ENCODE data around the gene DDAH1. TPM values are rescaled to one million over a fixed set of nuclear protein-coding genes. Genes with fewer than 3 reads are reported as not detected.

DDAH1 gene
- total RNA-seq, 1 experiment from 2014 or later: 87.9 TPM

DNA sequence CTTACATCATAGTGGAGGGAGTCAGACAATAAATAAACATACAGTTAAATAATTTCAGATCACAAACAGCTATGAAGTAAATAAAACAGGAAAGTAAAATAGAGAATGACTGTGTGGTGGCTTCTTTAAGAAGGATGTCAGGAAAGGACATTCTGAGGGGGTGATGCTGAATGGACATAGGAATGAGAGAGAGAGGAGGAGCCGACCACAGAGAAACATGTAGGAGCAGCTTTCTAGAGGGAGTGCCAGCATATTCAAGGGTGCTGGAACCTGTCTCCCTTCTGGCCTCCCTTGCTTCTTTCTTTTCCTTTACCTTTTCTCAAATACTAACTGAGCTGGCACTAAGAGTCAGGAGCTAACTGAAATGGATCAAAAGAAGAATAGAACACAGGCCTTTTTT is 168.0 kb downstream of the DDAH1 start:
- peaks cover 4% of the 10 kb centered on the region for H3K36me3 Mint-ChIP-seq (ENCODE audit: insufficient read depth, unreplicated experiment)
- no peak overlapping the region for H3K4me3 Mint-ChIP-seq (ENCODE audit: unreplicated experiment)
- no peak for DNase-seq
- peaks cover 13% of the 10 kb centered on the region for H3K4me1 ChIP-seq
- no peak overlapping the region for H3K4me3 ChIP-seq (ENCODE audit: low read depth, low read length)
- no peaks in the 10 kb centered on the region for H3K27me3 ChIP-seq (replicated peaks; ENCODE audit: control insufficient read depth, insufficient read depth, low read length)
- TF ChIP-seq, protein P1, sequence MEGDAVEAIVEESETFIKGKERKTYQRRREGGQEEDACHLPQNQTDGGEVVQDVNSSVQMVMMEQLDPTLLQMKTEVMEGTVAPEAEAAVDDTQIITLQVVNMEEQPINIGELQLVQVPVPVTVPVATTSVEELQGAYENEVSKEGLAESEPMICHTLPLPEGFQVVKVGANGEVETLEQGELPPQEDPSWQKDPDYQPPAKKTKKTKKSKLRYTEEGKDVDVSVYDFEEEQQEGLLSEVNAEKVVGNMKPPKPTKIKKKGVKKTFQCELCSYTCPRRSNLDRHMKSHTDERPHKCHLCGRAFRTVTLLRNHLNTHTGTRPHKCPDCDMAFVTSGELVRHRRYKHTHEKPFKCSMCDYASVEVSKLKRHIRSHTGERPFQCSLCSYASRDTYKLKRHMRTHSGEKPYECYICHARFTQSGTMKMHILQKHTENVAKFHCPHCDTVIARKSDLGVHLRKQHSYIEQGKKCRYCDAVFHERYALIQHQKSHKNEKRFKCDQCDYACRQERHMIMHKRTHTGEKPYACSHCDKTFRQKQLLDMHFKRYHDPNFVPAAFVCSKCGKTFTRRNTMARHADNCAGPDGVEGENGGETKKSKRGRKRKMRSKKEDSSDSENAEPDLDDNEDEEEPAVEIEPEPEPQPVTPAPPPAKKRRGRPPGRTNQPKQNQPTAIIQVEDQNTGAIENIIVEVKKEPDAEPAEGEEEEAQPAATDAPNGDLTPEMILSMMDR (IDR thresholded peaks at IDR 0.05; ENCODE audit: insufficient read depth in 1 of 2, low read depth in 1 of 2, low read length in 1 of 2, severe bottlenecking in 1 of 2, unreplicated experiment in 1 of 2): no peak
- H3K27me3 Mint-ChIP-seq (ENCODE audit: insufficient read depth, unreplicated experiment): no peaks in the 10 kb centered on the region
- ChIA-PET POLR2A (no interaction called here), CTCF (no interaction called here)
- no peaks in the 10 kb centered on the region for H3K36me3 ChIP-seq (ENCODE audit: control insufficient read depth, insufficient read depth, low read length)
- H3K4me1 Mint-ChIP-seq (ENCODE audit: low read depth, unreplicated experiment): peaks cover 19% of the 10 kb centered on the region
- BruUV-seq (replicated peaks): no TSS peak
- H3K9me3 ChIP-seq: no peaks in the 10 kb centered on the region
- intact Hi-C loops (cut with micrococcal nuclease; ENCODE audit: unreplicated experiment): no loop called here
- H3K27ac Mint-ChIP-seq (ENCODE audit: unreplicated experiment): peak overlapping the region; percentile 50
- no peaks in the 10 kb centered on the region for H3K9me3 Mint-ChIP-seq (ENCODE audit: unreplicated experiment)

- Mint-ChIP-seq H3K4me1 (ENCODE audit: low read depth, unreplicated experiment) (peaks cover 19% of the 10 kb centered on the region), H3K27ac (ENCODE audit: unreplicated experiment) (no peak overlapping the region), H3K36me3 (ENCODE audit: insufficient read depth, unreplicated experiment) (peaks cover 4% of the 10 kb centered on the region), H3K9me3 (ENCODE audit: unreplicated experiment) (no peaks in the 10 kb centered on the region), H3K4me3 (ENCODE audit: unreplicated experiment) (no peak overlapping the region), H3K27me3 (ENCODE audit: insufficient read depth, unreplicated experiment) (no peaks in the 10 kb centered on the region)
- H3K4me3 ChIP-seq (ENCODE audit: low read depth, low read length): no peak overlapping the region
- no peak for DNase-seq
- H3K36me3 ChIP-seq (ENCODE audit: control insufficient read depth, insufficient read depth, low read length): no peaks in the 10 kb centered on the region
- H3K27me3 ChIP-seq (replicated peaks; ENCODE audit: control insufficient read depth, insufficient read depth, low read length): no peaks in the 10 kb centered on the region
- CTCF ChIA-PET: no interaction called here
- TF ChIP-seq, protein P1 (IDR thresholded peaks at IDR 0.05; ENCODE audit: insufficient read depth in 1 of 2, low read depth in 1 of 2, low read length in 1 of 2, severe bottlenecking in 1 of 2, unreplicated experiment in 1 of 2): no peak
- H3K4me1 ChIP-seq: peaks cover 13% of the 10 kb centered on the region
- POLR2A ChIA-PET: no interaction called here
- H3K9me3 ChIP-seq: no peaks in the 10 kb centered on the region
- no TSS peak for BruUV-seq (replicated peaks)
- intact Hi-C loops (cut with micrococcal nuclease; ENCODE audit: unreplicated experiment): no loop called here
These were observed 169.3 kb downstream of the DDAH1 start for GRCh38 chr1:85295654-85296053.

GRCh38 chr1:85295006-85295431 is 169.9 kb downstream of the DDAH1 start:
- ChIA-PET CTCF (interaction anchor here (0.6 kb wide), 1 partner anchor 19 kb away, joined by 3 read pairs; the partner anchor contains the start of gene BCL10), POLR2A (no interaction called here)
- Mint-ChIP-seq H3K9me3 (ENCODE audit: unreplicated experiment) (no peaks in the 10 kb centered on the region), H3K4me1 (ENCODE audit: low read depth, unreplicated experiment) (peaks cover 19% of the 10 kb centered on the region), H3K4me3 (ENCODE audit: unreplicated experiment) (no peak overlapping the region), H3K27me3 (ENCODE audit: insufficient read depth, unreplicated experiment) (no peaks in the 10 kb centered on the region), H3K27ac (ENCODE audit: unreplicated experiment) (no peak overlapping the region), H3K36me3 (ENCODE audit: insufficient read depth, unreplicated experiment) (peaks cover 4% of the 10 kb centered on the region)
- Histone ChIP-seq H3K9me3 (no peaks in the 10 kb centered on the region), H3K27me3 (replicated peaks; ENCODE audit: control insufficient read depth, insufficient read depth, low read length) (no peaks in the 10 kb centered on the region), H3K36me3 (ENCODE audit: control insufficient read depth, insufficient read depth, low read length) (no peaks in the 10 kb centered on the region), H3K4me1 (peaks cover 13% of the 10 kb centered on the region), H3K4me3 (ENCODE audit: low read depth, low read length) (no peak overlapping the region)
- BruUV-seq (replicated peaks): no TSS peak
- TF ChIP-seq, protein P1 (IDR thresholded peaks at IDR 0.05; ENCODE audit: insufficient read depth in 1 of 2, low read depth in 1 of 2, low read length in 1 of 2, severe bottlenecking in 1 of 2, unreplicated experiment in 1 of 2): no peak
- intact Hi-C loops (cut with micrococcal nuclease; ENCODE audit: unreplicated experiment): no loop called here
- DNase-seq: no peak

All from Caco-2 (cell line).